ENCODE measurements around the gene TAX1BP1.

The TAX1BP1 gene

GRCh38 chr7:27782849-27783248, 42.9 kb downstream of the TAX1BP1 start:
- H3K27me3 ChIP-seq (ENCODE audit: control insufficient read depth, insufficient read depth, low read length) = no peaks in the 10 kb centered on the region
- H3K9ac ChIP-seq = no peak overlapping the region
- H3K36me3 ChIP-seq (ENCODE audit: control insufficient read depth, insufficient read depth, low read length) = no peaks in the 10 kb centered on the region
- H3K27ac ChIP-seq = no peak overlapping the region
- no peak overlapping the region for H3K4me2 ChIP-seq (ENCODE audit: low read length)
- no peak overlapping the region for H3K4me3 ChIP-seq (ENCODE audit: low read depth, low read length)
- H3K9me3 ChIP-seq (ENCODE audit: control insufficient read depth, low read length) = no peaks in the 10 kb centered on the region
- no peak for TF ChIP-seq CTCF (IDR thresholded peaks at IDR 0.05)
- H3K79me2 ChIP-seq = peaks cover 3% of the 10 kb centered on the region
- no peak overlapping the region for H2AFZ ChIP-seq
- H3K4me1 ChIP-seq = no peaks in the 10 kb centered on the region

- peak; percentile 55 for TF ChIP-seq CTCF (IDR thresholded peaks at IDR 0.05)
Observed at GRCh38 chr7:27784399-27785053, 44.6 kb downstream of the TAX1BP1 start.

GRCh38 chr7:27788437-27788836, 48.5 kb downstream of the TAX1BP1 start:
- H3K9ac ChIP-seq = no peak overlapping the region
- no peak overlapping the region for H2AFZ ChIP-seq
- no peaks in the 10 kb centered on the region for H3K9me3 ChIP-seq (ENCODE audit: control insufficient read depth, low read length)
- H3K4me1 ChIP-seq = no peaks in the 10 kb centered on the region
- no peak overlapping the region for H3K4me2 ChIP-seq (ENCODE audit: low read length)
- no peaks in the 10 kb centered on the region for H3K79me2 ChIP-seq
- H3K27me3 ChIP-seq (ENCODE audit: control insufficient read depth, insufficient read depth, low read length) = no peaks in the 10 kb centered on the region
- no peaks in the 10 kb centered on the region for H3K36me3 ChIP-seq (ENCODE audit: control insufficient read depth, insufficient read depth, low read length)
- H3K4me3 ChIP-seq (ENCODE audit: low read depth, low read length) = no peak overlapping the region
- no peak overlapping the region for H3K27ac ChIP-seq
- TF ChIP-seq CTCF (IDR thresholded peaks at IDR 0.05) = no peak

More at GRCh38 chr7:27784399-27785053, 44.6 kb downstream of the TAX1BP1 start:
- no peaks in the 10 kb centered on the region for H3K9me3 ChIP-seq (ENCODE audit: control insufficient read depth, low read length)
- H3K27me3 ChIP-seq (ENCODE audit: control insufficient read depth, insufficient read depth, low read length) = no peaks in the 10 kb centered on the region
- H2AFZ ChIP-seq = no peak overlapping the region
- no peak overlapping the region for H3K9ac ChIP-seq
- H3K36me3 ChIP-seq (ENCODE audit: control insufficient read depth, insufficient read depth, low read length) = no peaks in the 10 kb centered on the region
- no peaks in the 10 kb centered on the region for H3K79me2 ChIP-seq
- H3K4me2 ChIP-seq (ENCODE audit: low read length) = no peak overlapping the region
- H3K27ac ChIP-seq = no peak overlapping the region
- no peak overlapping the region for H3K4me3 ChIP-seq (ENCODE audit: low read depth, low read length)
- H3K4me1 ChIP-seq = no peaks in the 10 kb centered on the region

GRCh38 chr7:27793780-27794179, 53.8 kb downstream of the TAX1BP1 start:
- H3K9me3 ChIP-seq (ENCODE audit: control insufficient read depth, low read length) = no peaks in the 10 kb centered on the region
- H3K79me2 ChIP-seq = no peaks in the 10 kb centered on the region
- no peak overlapping the region for H3K27ac ChIP-seq
- no peak overlapping the region for H3K4me3 ChIP-seq (ENCODE audit: low read depth, low read length)
- no peak overlapping the region for H3K9ac ChIP-seq
- no peak overlapping the region for H3K4me2 ChIP-seq (ENCODE audit: low read length)
- H3K4me1 ChIP-seq = no peaks in the 10 kb centered on the region
- TF ChIP-seq CTCF (IDR thresholded peaks at IDR 0.05) = no peak
- H2AFZ ChIP-seq = no peak overlapping the region
- no peaks in the 10 kb centered on the region for H3K27me3 ChIP-seq (ENCODE audit: control insufficient read depth, insufficient read depth, low read length)
- no peaks in the 10 kb centered on the region for H3K36me3 ChIP-seq (ENCODE audit: control insufficient read depth, insufficient read depth, low read length)

GRCh38 chr7:27795977-27796376, 56.0 kb downstream of the TAX1BP1 start:
- Histone ChIP-seq H3K4me3 (ENCODE audit: low read depth, low read length) (no peak overlapping the region), H3K4me2 (ENCODE audit: low read length) (no peak overlapping the region), H3K27ac (no peak overlapping the region), H3K36me3 (ENCODE audit: control insufficient read depth, insufficient read depth, low read length) (no peaks in the 10 kb centered on the region), H3K79me2 (no peaks in the 10 kb centered on the region), H3K4me1 (no peaks in the 10 kb centered on the region), H3K9me3 (ENCODE audit: control insufficient read depth, low read length) (no peaks in the 10 kb centered on the region), H3K27me3 (ENCODE audit: control insufficient read depth, insufficient read depth, low read length) (no peaks in the 10 kb centered on the region), H3K9ac (no peak overlapping the region), H2AFZ (no peak overlapping the region)
- TF ChIP-seq CTCF (IDR thresholded peaks at IDR 0.05) = no peak

Measured in parathyroid adenoma (tissue), 2 donors.